HG03558 (cell line): Measurements from ENCODE around the gene RNU7-1.

Experiments used
- ATAC-seq: cut with Tn5 transposase; IDR thresholded peaks from one replicate; pipeline ENCODE4 v1.9.1; 2021; ENCODE audit warnings: moderate number of reproducible peaks; ENCODE audit not compliant: unreplicated experiment; ENCODE audit errors: extremely low read depth

RNU7-1 gene

GRCh38 chr12:6936636-6937480 lies 6.8 kb upstream of the RNU7-1 start:
- no peak for ATAC-seq

GRCh38 chr12:6937481-6938352 lies 5.9 kb upstream of the RNU7-1 start:
- peak; percentile 60 for ATAC-seq

- ATAC-seq: no peak
Observed at GRCh38 chr12:6938353-6939190, 5.0 kb upstream of the RNU7-1 start.

GRCh38 chr12:6939191-6939540 lies 4.5 kb upstream of the RNU7-1 start:
- no peak for ATAC-seq

GRCh38 chr12:6941267-6941666 lies 2.3 kb upstream of the RNU7-1 start:
- no peak for ATAC-seq

- ATAC-seq: no peak
Observed at GRCh38 chr12:6941782-6942181, 1.8 kb upstream of the RNU7-1 start.

- no peak for ATAC-seq
Observed at GRCh38 chr12:6942331-6942665, 1.3 kb upstream of the RNU7-1 start.

- ATAC-seq: peak; percentile 14
Observed at GRCh38 chr12:6943389-6943721, 261 bp upstream of the RNU7-1 start.

- no peak for ATAC-seq
Observed at GRCh38 chr12:6944381-6945186, 968 bp downstream of the RNU7-1 start.

GRCh38 chr12:6945613-6946012 lies 2.0 kb downstream of the RNU7-1 start:
- no peak for ATAC-seq

- ATAC-seq: no peak
Observed at GRCh38 chr12:6946033-6946919, 2.7 kb downstream of the RNU7-1 start.

- ATAC-seq: no peak
Observed at GRCh38 chr12:6946920-6947374, 3.3 kb downstream of the RNU7-1 start.

- ATAC-seq: no peak
Observed at GRCh38 chr12:6947615-6948014, 4.0 kb downstream of the RNU7-1 start.

- no peak for ATAC-seq
Observed at GRCh38 chr12:6948873-6949594, 5.4 kb downstream of the RNU7-1 start.

GRCh38 chr12:6950401-6950801 lies 6.8 kb downstream of the RNU7-1 start:
- ATAC-seq: no peak

- ATAC-seq: no peak
Observed at GRCh38 chr12:6950811-6951540, 7.4 kb downstream of the RNU7-1 start, which contains the start of gene PTPN6. TSS of gene PTPN6 (plus strand) at chr12:6951356. CDS start at chr12:6951513, 157 bp downstream.

- ATAC-seq: no peak
Observed at GRCh38 chr12:6951551-6952120, 8.0 kb downstream of the RNU7-1 start.
